Heart left ventricle (tissue), 16 donors: Measurements from ENCODE around the gene LRRC18. TPM values are rescaled to one million over a fixed set of nuclear protein-coding genes. Genes with fewer than 3 reads are reported as not detected.

Source experiments
- ATAC-seq, 4 donors: fragments of 200-7000 bp; cut with Tn5 transposase; one replicate each; pipeline ENCODE4 v1.9.1; 2020 to 2022; ENCODE audit warnings: moderate library complexity in 4 of 4, mild to moderate bottlenecking in 3 of 4, moderate number of reproducible peaks in 1 of 4
- DNase-seq, 5 donors: peaks; one replicate each; pipeline ENCODE4 v3.0.0-alpha.2; 2020
- H3K27ac ChIP-seq, 12 donors: fragments of 200-600 bp; sonication (generic) in 4 of 12; one replicate each; pipeline versions ENCODE4 v1.5.0 to v1.8.0; 2016 to 2022; ENCODE audit warnings: mild to moderate bottlenecking in 2 of 12
- H3K27me3 ChIP-seq, 9 donors: fragments of 200-600 bp; sonication (generic) in 2 of 9; one replicate each; pipeline versions ENCODE4 v1.5.1 to v1.8.0; 2016 to 2022; ENCODE audit warnings: mild to moderate bottlenecking in 3 of 9
- H3K36me3 ChIP-seq, 9 donors: fragments of 200-600 bp; sonication (generic) in 2 of 9; one replicate each; pipeline versions ENCODE4 v1.5.0 to v1.8.0; 2018 to 2022; ENCODE audit warnings: mild to moderate bottlenecking in 2 of 9
- H3K4me1 ChIP-seq, 12 donors: fragments of 200-600 bp; sonication (generic) in 4 of 12; one replicate each; pipeline versions ENCODE4 v1.5.0 to v1.8.0; 2016 to 2022; ENCODE audit warnings: mild to moderate bottlenecking in 3 of 12
- H3K4me3 ChIP-seq, 12 donors: fragments of 200-600 bp; sonication (generic) in 4 of 12; one replicate each; pipeline versions ENCODE4 v1.5.0 to v1.8.0; 2017 to 2022; ENCODE audit warnings: mild to moderate bottlenecking in 9 of 12, moderate library complexity in 4 of 12
- H3K9me3 ChIP-seq, 12 donors: fragments of 200-600 bp; sonication (generic) in 4 of 12; one replicate each; pipeline versions ENCODE4 v1.5.0 to v1.8.0; 2016 to 2022; ENCODE audit warnings: mild to moderate bottlenecking in 1 of 12
- CTCF ChIP-seq, 12 donors: fragments of 200-600 bp; sonication (generic) in 4 of 12; IDR thresholded peaks; one replicate each; pipeline versions ENCODE4 v1.5.0 to v1.8.0; 2018 to 2022; ENCODE audit warnings: antibody characterized with exemption in 12 of 12, mild to moderate bottlenecking in 5 of 12
- POLR2A ChIP-seq, 2 donors: fragments of 450-650 bp; IDR thresholded peaks; one replicate each; pipeline ENCODE4 v1.6.1; 2017; ENCODE audit warnings: antibody characterized with exemption in 2 of 2, mild to moderate bottlenecking in 2 of 2, moderate library complexity in 2 of 2
- WGBS, 4 donors: extraction: QIAGEN DNeasy Blood & Tissue Kit in 2 of 4; methylation state at CpG; one replicate each; pipeline versions ENCODE4 v1.1.5 to v1.1.7; 2013 to 2018; 5-methylcytosine and 5-hydroxymethylcytosine counted together
- intact Hi-C, 10 donors: fragments of 100-400 bp; cut with DNase I; formaldehyde crosslinking; loops; one replicate each; pipeline versions ENCODE4 v1.11.1 to v1.14.2; 2022
- polyA plus RNA-seq, 2 donors: library from polyadenylated mRNA; stranded (reverse); fragments of 200-250 nt; gene quantifications; one replicate each; pipeline ENCODE4 v1.2.3, GENCODE V29; 2013
- total RNA-seq, 9 donors: library from RNA; depleted of rRNA in 2 of 9; stranded (reverse); fragments of >200 nt in 2 of 9; fragmentation: NEBNext Ultra II Directional in 3 of 9; extraction: Animal tissue kit (Norgen Biotek cat#: 25700) in 3 of 9; gene quantifications; one replicate each; pipeline versions ENCODE4 v1.1.0 to v1.2.4, GENCODE V29; 2016 to 2023
- donor health status: ischemic (EF 13 %, LVEDD 7.1; RV severe dilation, severe dysfunction).
- donor health status: healthy with polysubstance abuse.
- donor health status: DM: no; HTN: yes; CAD: no.
- donor health status: DM: no; HTN: no; CAD: no.
- donor health status: ischemic (EF 25% LVEDD 6.9; RV normal size, moderate dysfunction).
- donor health status: ischemic (EF 25% LVEDD 5.7; RV mildly dilated, moderate dysfunction).
- donor health status: healthy.
- donor health status: DM: yes; HTN: yes; CAD: no.
- donor health status: ischemic (EF 35%, LVEDD 5.7; RV mildly dilated, moderate dysfunction).
- donor health status: nonischemic (EF 11% LVEDD 7.7; RV severe dilation, severe dysfunction).
- donor health status: DM: yes; HTN: yes; CAD: no.
- donor health status: PGD.
- donor health status: ischemic (EF 29% LVEDD 5.4; RV normal size, mild dysfunction).
- donor health status: nonischemic (EF 23%, LVEDD 6.1; RV moderate dilation, normal function).

Gene LRRC18
- total and polyA plus RNA-seq, 11 donors = not detected

GRCh38 chr10:48901319-48901718, 38.3 kb downstream of the LRRC18 start:
- TF ChIP-seq CTCF (IDR thresholded peaks at IDR 0.05) = no peak
- no peak for TF ChIP-seq POLR2A (IDR thresholded peaks at IDR 0.05)
- Histone ChIP-seq H3K4me1 (peaks cover 0 to 11% (median 5%) of the 10 kb centered on the region in 12 donors), H3K36me3 (no peaks in the 10 kb centered on the region), H3K27me3 (no peaks in the 10 kb centered on the region), H3K4me3 (no peak overlapping the region), H3K27ac (peak overlapping the region in 6 of 12 donors; percentile 38 to 63 (median 52)), H3K9me3 (peaks cover 0 to 4% (median 0%) of the 10 kb centered on the region in 12 donors)
- ATAC-seq = no peak
- intact Hi-C loops = no loop called here
- 71 to 87% (median 79%) methylated on average over 5 of the region's 5 CpGs for WGBS, 4 donors
- no peak for DNase-seq

GRCh38 chr10:48900371-48900801, 39.3 kb downstream of the LRRC18 start:
- ATAC-seq (peak; percentile 33 to 61 (median 44)), DNase-seq (peak in 1 of 5 donors; percentile 39)
- H3K9me3 ChIP-seq = peaks cover 0 to 4% (median 0%) of the 10 kb centered on the region in 12 donors
- H3K36me3 ChIP-seq = no peaks in the 10 kb centered on the region
- intact Hi-C loops = no loop called here
- TF ChIP-seq CTCF (IDR thresholded peaks at IDR 0.05) = no peak
- TF ChIP-seq POLR2A (IDR thresholded peaks at IDR 0.05) = no peak
- H3K4me3 ChIP-seq = no peak overlapping the region
- H3K27me3 ChIP-seq = no peaks in the 10 kb centered on the region
- H3K4me1 ChIP-seq = peaks cover 0 to 11% (median 5%) of the 10 kb centered on the region in 12 donors
- 65 to 74% (median 68%) methylated on average over 2 of the region's 2 CpGs for WGBS, 4 donors
- H3K27ac ChIP-seq = peak overlapping the region in 11 of 12 donors; percentile 4 to 63 (median 38)

GRCh38 chr10:48899781-48900180, 39.9 kb downstream of the LRRC18 start:
- DNase-seq (no peak), ATAC-seq (no peak)
- Histone ChIP-seq H3K4me1 (peaks cover 0 to 11% (median 5%) of the 10 kb centered on the region in 12 donors), H3K27ac (peak overlapping the region in 8 of 12 donors; percentile 11 to 63 (median 44)), H3K36me3 (no peaks in the 10 kb centered on the region), H3K9me3 (peaks cover 0 to 4% (median 0%) of the 10 kb centered on the region in 12 donors), H3K4me3 (no peak overlapping the region), H3K27me3 (no peaks in the 10 kb centered on the region)
- intact Hi-C loops = no loop called here
- TF ChIP-seq CTCF (IDR thresholded peaks at IDR 0.05) (no peak), POLR2A (IDR thresholded peaks at IDR 0.05) (no peak)
- 83 to 95% (median 88%) methylated on average over 7 to 8 of the region's 8 CpGs for WGBS, 4 donors

- Histone ChIP-seq H3K4me3 (no peak overlapping the region), H3K27me3 (no peaks in the 10 kb centered on the region), H3K9me3 (peaks cover 0 to 4% (median 0%) of the 10 kb centered on the region in 12 donors), H3K4me1 (peaks cover 0 to 11% (median 5%) of the 10 kb centered on the region in 12 donors), H3K36me3 (no peaks in the 10 kb centered on the region), H3K27ac (no peak overlapping the region)
- ATAC-seq (no peak), DNase-seq (no peak)
- intact Hi-C loops = no loop called here
- 91 to 100% (median 96%) methylated on average over 1 of the region's 1 CpG for WGBS, 4 donors
- no peak for TF ChIP-seq CTCF (IDR thresholded peaks at IDR 0.05)
- no peak for TF ChIP-seq POLR2A (IDR thresholded peaks at IDR 0.05)
Observed at GRCh38 chr10:48898426-48898825, 41.2 kb downstream of the LRRC18 start.
